Mucosa of stomach (tissue), 1 donor: Measurements from ENCODE around the gene RERE.

ENCODE experiments used
- H3K27me3 ChIP-seq: one replicate; pipeline ENCODE4 v1.7.0; 2013; ENCODE audit warnings: mild to moderate bottlenecking, low read length; ENCODE audit not compliant: control insufficient read depth, insufficient read depth
- H3K36me3 ChIP-seq: one replicate; pipeline ENCODE4 v1.7.0; 2013; ENCODE audit warnings: low read length; ENCODE audit not compliant: control insufficient read depth, insufficient read depth
- H3K4me1 ChIP-seq: one replicate; pipeline ENCODE4 v1.7.0; 2013; ENCODE audit warnings: mild to moderate bottlenecking, low read length; ENCODE audit not compliant: control insufficient read depth, insufficient read depth
- H3K4me3 ChIP-seq: one replicate; pipeline ENCODE4 v1.7.0; 2013; ENCODE audit warnings: low read length
- H3K9ac ChIP-seq: one replicate; pipeline ENCODE4 v1.7.0; 2013; ENCODE audit warnings: mild to moderate bottlenecking, low read length, moderate library complexity
- H3K9me3 ChIP-seq: one replicate; pipeline ENCODE4 v1.7.0; 2013; ENCODE audit warnings: mild to moderate bottlenecking, low read length, moderate library complexity; ENCODE audit not compliant: control insufficient read depth
- donor health status: Pancreatic carcinoma.

RERE gene

DNA sequence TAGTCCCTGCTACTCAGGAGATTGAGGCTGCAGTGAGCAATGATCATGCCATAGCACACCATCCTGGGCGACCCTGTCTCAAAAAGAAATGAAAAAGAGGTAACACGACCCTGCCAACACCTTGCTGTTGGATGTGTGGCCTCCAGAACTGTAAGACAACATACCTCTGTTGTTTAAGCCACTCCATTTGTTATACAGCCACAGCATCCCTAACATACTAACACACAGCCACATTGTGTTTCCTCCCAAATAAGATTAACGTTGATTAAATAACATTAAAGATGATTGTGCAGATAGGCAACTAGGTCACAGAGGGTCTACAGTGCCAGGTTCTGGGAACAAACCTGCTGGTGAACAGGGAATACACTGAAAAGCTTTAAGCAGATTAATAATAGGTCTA, 170.4 kb downstream of the RERE start:
- H3K9ac ChIP-seq = no peak overlapping the region
- H3K4me1 ChIP-seq = peaks cover 10% of the 10 kb centered on the region
- no peak overlapping the region for H3K4me3 ChIP-seq
- no peaks in the 10 kb centered on the region for H3K36me3 ChIP-seq
- no peaks in the 10 kb centered on the region for H3K9me3 ChIP-seq
- no peaks in the 10 kb centered on the region for H3K27me3 ChIP-seq

DNA sequence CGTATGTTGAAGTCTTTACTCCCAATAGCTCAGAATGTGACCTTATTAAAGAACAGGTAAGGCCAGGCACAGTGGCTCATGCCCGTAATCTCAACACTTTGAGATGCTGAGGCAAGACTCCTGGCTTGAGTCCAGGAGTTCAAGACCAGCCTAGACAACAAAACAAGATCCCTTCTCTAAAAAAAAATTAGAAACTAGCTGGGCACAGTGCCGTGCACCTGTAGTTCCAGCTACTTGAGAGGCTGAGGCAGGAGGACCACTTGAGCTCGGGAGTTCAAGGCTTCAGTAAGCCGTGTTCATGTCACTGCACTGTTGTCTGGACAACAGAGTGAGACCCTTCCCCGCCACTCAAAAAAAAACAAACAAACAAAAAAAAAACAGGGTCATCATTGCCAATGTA, 171.3 kb downstream of the RERE start:
- Histone ChIP-seq H3K9ac (no peak overlapping the region), H3K9me3 (no peaks in the 10 kb centered on the region), H3K27me3 (no peaks in the 10 kb centered on the region), H3K4me1 (peaks cover 10% of the 10 kb centered on the region), H3K4me3 (no peak overlapping the region), H3K36me3 (no peaks in the 10 kb centered on the region)

GRCh38 chr1:8643542-8644536, 173.6 kb downstream of the RERE start:
- Histone ChIP-seq H3K36me3 (no peaks in the 10 kb centered on the region), H3K4me1 (peaks cover 10% of the 10 kb centered on the region), H3K9ac (no peak overlapping the region), H3K4me3 (no peak overlapping the region), H3K27me3 (no peaks in the 10 kb centered on the region), H3K9me3 (no peaks in the 10 kb centered on the region)

DNA sequence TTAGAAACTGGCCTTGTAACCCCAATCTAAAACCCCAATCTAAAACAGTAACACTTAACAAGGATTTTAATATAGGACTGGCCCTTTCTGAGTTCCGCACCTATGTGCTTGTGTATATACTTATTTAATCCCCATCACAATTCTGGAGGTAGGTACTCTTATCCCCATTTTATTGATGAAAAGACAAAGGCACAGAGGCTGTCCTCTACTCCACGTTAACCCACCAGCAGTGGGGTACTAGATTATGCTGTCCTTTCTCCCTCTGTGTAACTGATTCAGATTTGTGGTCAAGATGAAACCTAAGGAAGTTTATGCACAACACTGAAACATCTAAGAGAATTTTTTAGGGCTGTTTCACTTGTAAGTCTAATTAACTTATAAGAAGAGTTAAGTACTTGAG, 175.3 kb downstream of the RERE start:
- Histone ChIP-seq H3K36me3 (no peaks in the 10 kb centered on the region), H3K4me3 (no peak overlapping the region), H3K9me3 (no peaks in the 10 kb centered on the region), H3K4me1 (peaks cover 10% of the 10 kb centered on the region), H3K27me3 (no peaks in the 10 kb centered on the region), H3K9ac (no peak overlapping the region)

- Histone ChIP-seq H3K4me3 (no peak overlapping the region), H3K4me1 (peaks cover 10% of the 10 kb centered on the region), H3K36me3 (no peaks in the 10 kb centered on the region), H3K27me3 (no peaks in the 10 kb centered on the region), H3K9ac (no peak overlapping the region), H3K9me3 (no peaks in the 10 kb centered on the region)
These were observed 176.0 kb downstream of the RERE start for GRCh38 chr1:8641377-8641997.

- H3K36me3 ChIP-seq = no peaks in the 10 kb centered on the region
- no peaks in the 10 kb centered on the region for H3K27me3 ChIP-seq
- H3K4me3 ChIP-seq = no peak overlapping the region
- H3K9me3 ChIP-seq = no peaks in the 10 kb centered on the region
- no peak overlapping the region for H3K9ac ChIP-seq
- peaks cover 10% of the 10 kb centered on the region for H3K4me1 ChIP-seq
These were observed 176.5 kb downstream of the RERE start for GRCh38 chr1:8640950-8641349.

DNA sequence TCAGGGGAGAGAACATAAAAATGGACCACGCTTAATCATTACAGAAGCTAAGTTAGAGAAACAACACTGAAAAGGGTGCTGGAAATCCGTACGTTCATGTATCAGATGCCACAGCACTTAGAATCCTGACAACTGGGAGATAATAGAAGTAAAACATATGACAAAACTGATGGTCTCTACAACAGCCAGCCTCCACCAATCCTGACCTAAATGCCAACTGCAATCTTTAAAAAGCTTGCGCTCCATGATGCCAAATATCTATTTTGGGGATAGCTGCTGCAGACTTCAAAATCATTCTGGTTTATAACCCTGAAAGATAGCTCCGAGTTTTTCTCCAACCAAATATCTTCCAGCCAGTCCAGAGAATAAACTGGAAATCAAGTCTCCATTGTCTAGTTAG, 178.3 kb downstream of the RERE start:
- Histone ChIP-seq H3K4me1 (peaks cover 7% of the 10 kb centered on the region), H3K9ac (no peak overlapping the region), H3K9me3 (no peaks in the 10 kb centered on the region), H3K36me3 (no peaks in the 10 kb centered on the region), H3K27me3 (no peaks in the 10 kb centered on the region), H3K4me3 (no peak overlapping the region)

DNA sequence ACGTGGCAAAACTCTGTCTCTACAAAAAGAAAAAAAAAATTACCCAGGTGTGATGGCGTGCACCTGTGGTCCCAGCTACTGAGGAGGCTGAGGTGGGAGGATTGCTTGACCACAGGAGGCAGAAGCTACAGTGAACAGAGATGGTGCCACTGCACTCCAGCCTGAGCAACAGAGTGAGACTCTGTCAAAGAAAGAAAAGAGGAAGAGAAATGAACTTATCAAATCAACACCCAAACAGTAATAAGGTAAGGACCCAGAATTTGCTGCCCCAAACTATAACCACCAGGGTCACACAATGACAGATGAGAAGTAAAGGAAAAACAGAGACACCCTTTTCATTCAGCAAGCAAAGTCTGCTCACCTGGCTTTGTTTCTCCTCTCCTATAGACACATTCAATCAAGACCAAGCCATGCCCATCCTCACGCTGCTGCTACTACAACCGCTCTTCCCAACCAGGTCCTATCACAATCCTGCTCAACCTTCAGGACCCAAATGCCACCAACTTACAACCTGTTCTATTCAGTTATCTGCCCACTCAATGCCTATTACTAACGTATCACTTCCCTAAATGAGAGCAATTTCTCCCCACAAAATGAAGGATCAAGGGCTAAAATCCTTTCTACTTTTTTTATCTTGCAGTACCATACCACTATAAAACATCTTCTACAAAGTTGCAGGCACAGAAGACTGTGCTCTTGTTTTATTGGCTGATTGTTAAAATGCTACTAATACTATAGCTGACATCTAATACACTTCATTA, 183.5 kb downstream of the RERE start:
- no peak overlapping the region for H3K9ac ChIP-seq
- no peaks in the 10 kb centered on the region for H3K36me3 ChIP-seq
- H3K27me3 ChIP-seq = no peaks in the 10 kb centered on the region
- H3K4me1 ChIP-seq = no peaks in the 10 kb centered on the region
- no peak overlapping the region for H3K4me3 ChIP-seq
- no peaks in the 10 kb centered on the region for H3K9me3 ChIP-seq

DNA sequence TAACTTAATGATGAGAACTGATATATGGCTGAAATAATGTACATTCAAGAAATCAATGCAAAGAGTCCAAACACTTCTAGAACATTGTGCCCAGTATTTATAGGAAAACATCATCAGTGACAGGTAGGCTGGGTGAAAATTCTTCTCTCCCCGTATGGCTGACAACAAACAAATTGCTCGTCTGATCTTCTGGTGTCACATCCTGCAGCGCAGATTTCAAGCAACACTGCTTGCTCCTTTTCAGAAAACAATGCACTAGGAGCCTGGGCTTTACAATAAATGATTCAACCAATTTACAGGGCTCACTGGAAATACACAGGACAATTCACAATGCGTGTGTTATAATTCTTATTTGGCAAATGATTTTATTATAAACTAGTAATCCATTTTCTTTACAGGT, 185.3 kb downstream of the RERE start:
- H3K9me3 ChIP-seq = no peaks in the 10 kb centered on the region
- no peaks in the 10 kb centered on the region for H3K27me3 ChIP-seq
- H3K36me3 ChIP-seq = no peaks in the 10 kb centered on the region
- H3K4me1 ChIP-seq = no peaks in the 10 kb centered on the region
- H3K4me3 ChIP-seq = no peak overlapping the region
- H3K9ac ChIP-seq = no peak overlapping the region

DNA sequence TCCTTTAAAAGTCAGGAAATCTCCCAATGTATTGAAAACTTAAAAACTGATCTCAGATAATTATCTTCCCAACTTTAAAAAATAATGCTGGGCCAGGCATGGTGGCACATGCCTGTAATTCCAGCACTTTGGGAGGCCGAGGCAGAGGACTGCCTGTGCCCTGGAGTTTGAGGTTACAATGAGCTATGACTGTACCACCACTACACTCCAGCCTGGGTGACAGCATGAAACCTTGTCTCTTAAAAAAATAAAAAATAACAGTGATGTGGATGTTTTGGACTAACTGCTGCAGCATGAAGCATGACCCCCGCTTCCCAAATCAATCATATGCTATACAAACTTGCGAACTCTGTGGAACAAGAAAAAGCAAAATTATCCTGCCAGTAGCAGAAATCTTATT, 186.3 kb downstream of the RERE start:
- H3K4me3 ChIP-seq = no peak overlapping the region
- no peaks in the 10 kb centered on the region for H3K36me3 ChIP-seq
- no peaks in the 10 kb centered on the region for H3K4me1 ChIP-seq
- H3K9ac ChIP-seq = no peak overlapping the region
- H3K9me3 ChIP-seq = no peaks in the 10 kb centered on the region
- no peaks in the 10 kb centered on the region for H3K27me3 ChIP-seq

GRCh38 chr1:8629241-8630091, 188.0 kb downstream of the RERE start:
- no peaks in the 10 kb centered on the region for H3K9me3 ChIP-seq
- no peaks in the 10 kb centered on the region for H3K36me3 ChIP-seq
- H3K9ac ChIP-seq = no peak overlapping the region
- no peaks in the 10 kb centered on the region for H3K27me3 ChIP-seq
- H3K4me3 ChIP-seq = no peak overlapping the region
- H3K4me1 ChIP-seq = no peaks in the 10 kb centered on the region
